Astrocyte (in vitro differentiated cells and primary cell): ENCODE results near the gene GPN3. TPM values are rescaled to one million over a fixed set of nuclear protein-coding genes. Genes with fewer than 3 reads are reported as not detected.
"Not testable (repeated sequence)": the region's sequence is repeated elsewhere in the genome, so short reads cannot be mapped to it uniquely, and the experiment has no call there.

Experiments
- DNase-seq: peaks from one replicate; pipeline ENCODE4 v3.0.0-alpha.2; 2010; ENCODE audit warnings: low read depth
- FAIRE-seq: peaks from 2 replicates; lab custom pipeline; 2011; peaks lifted over from hg19 to GRCh38; lab: Jason Lieb, UNC
- H2AFZ ChIP-seq: 2 replicates; pipeline ENCODE4 v1.6.0; 2012; ENCODE audit warnings: low read depth, low read length, inconsistent platforms
- H3K27ac ChIP-seq: 2 replicates; pipeline ENCODE4 v1.5.1; 2011; ENCODE audit warnings: low read depth, low read length, inconsistent platforms
- H3K27me3 ChIP-seq: 2 replicates; pipeline ENCODE4 v1.6.0; 2011; ENCODE audit warnings: low read length, inconsistent platforms; ENCODE audit not compliant: insufficient read depth
- H3K36me3 ChIP-seq: 2 replicates; pipeline ENCODE4 v1.5.1; 2011; ENCODE audit warnings: low read length, inconsistent platforms; ENCODE audit not compliant: insufficient read depth
- H3K4me1 ChIP-seq: 2 replicates; pipeline ENCODE4 v1.5.1; 2011; ENCODE audit warnings: low read length, inconsistent platforms; ENCODE audit not compliant: insufficient read depth
- H3K4me2 ChIP-seq: 2 replicates; pipeline ENCODE4 v1.6.0; 2012; ENCODE audit warnings: low read length, inconsistent platforms
- H3K4me3 ChIP-seq: 2 replicates; pipeline ENCODE4 v1.5.1; 2011; ENCODE audit warnings: low read depth, mild to moderate bottlenecking, low read length, inconsistent platforms; ENCODE audit not compliant: insufficient read depth
- H3K79me2 ChIP-seq: 2 replicates; pipeline ENCODE4 v1.6.0; 2012; ENCODE audit warnings: mild to moderate bottlenecking, low read length, inconsistent platforms; ENCODE audit not compliant: insufficient read depth
- H3K9ac ChIP-seq: 2 replicates; pipeline ENCODE4 v1.6.0; 2012; ENCODE audit warnings: mild to moderate bottlenecking, low read length, inconsistent platforms
- H3K9me3 ChIP-seq: 2 replicates; pipeline ENCODE4 v1.5.1; 2012; ENCODE audit warnings: low read depth, mild to moderate bottlenecking, low read length, inconsistent platforms; ENCODE audit not compliant: insufficient read depth
- H4K20me1 ChIP-seq: 2 replicates; pipeline ENCODE4 v1.6.0; 2012; ENCODE audit warnings: low read length, inconsistent platforms; ENCODE audit not compliant: insufficient read depth
- H3K27ac Mint-ChIP-seq: one replicate; pipeline ENCODE4 v1.8.0; 2021; ENCODE audit warnings: mild to moderate bottlenecking, mixed read lengths; ENCODE audit not compliant: unreplicated experiment
- H3K27me3 Mint-ChIP-seq: one replicate; pipeline ENCODE4 v1.8.0; 2021; ENCODE audit warnings: low read depth, mixed read lengths; ENCODE audit not compliant: unreplicated experiment
- H3K36me3 Mint-ChIP-seq: one replicate; pipeline ENCODE4 v1.8.0; 2021; ENCODE audit warnings: low read depth, mixed read lengths; ENCODE audit not compliant: unreplicated experiment
- H3K4me1 Mint-ChIP-seq: one replicate; pipeline ENCODE4 v1.8.0; 2021; ENCODE audit warnings: low read depth, mixed read lengths; ENCODE audit not compliant: unreplicated experiment
- H3K4me3 Mint-ChIP-seq: one replicate; pipeline ENCODE4 v1.8.0; 2021; ENCODE audit warnings: mild to moderate bottlenecking, moderate library complexity, mixed read lengths; ENCODE audit not compliant: unreplicated experiment
- H3K9me3 Mint-ChIP-seq: one replicate; pipeline ENCODE4 v1.8.0; 2021; ENCODE audit warnings: mild to moderate bottlenecking, mixed read lengths; ENCODE audit not compliant: unreplicated experiment
- EZH2 ChIP-seq: IDR thresholded peaks from 2 replicates; pipeline ENCODE4 v1.6.1; 2012; ENCODE audit warnings: mild to moderate bottlenecking, low read length, inconsistent platforms; ENCODE audit not compliant: insufficient read depth
- total RNA-seq: library from RNA; stranded (reverse); gene quantifications from 2 replicates; pipeline ENCODE4 v1.2.1, GENCODE V29; 2021
- TF ChIP-seq, protein P1 (sequence below): IDR thresholded peaks from 2 replicates; pipeline ENCODE4 v1.5.1; 2011; ENCODE audit warnings: low read depth, mild to moderate bottlenecking, inconsistent platforms, low read length, moderate library complexity; ENCODE audit not compliant: insufficient read depth

Gene GPN3
- total RNA-seq, 1 donor from 2014 or later = 19.5 TPM

- H3K27ac Mint-ChIP-seq = no peak overlapping the region
- DNase-seq = no peak
- no peaks in the 10 kb centered on the region for H3K4me1 Mint-ChIP-seq
- no peaks in the 10 kb centered on the region for H3K36me3 Mint-ChIP-seq
- Histone ChIP-seq H3K79me2 (no peaks in the 10 kb centered on the region), H3K4me2 (no peak overlapping the region), H3K4me1 (peaks cover 3% of the 10 kb centered on the region), H4K20me1 (no peaks in the 10 kb centered on the region), H3K4me3 (no peak overlapping the region), H3K27me3 (no peaks in the 10 kb centered on the region), H3K36me3 (no peaks in the 10 kb centered on the region), H3K27ac (no peak overlapping the region), H2AFZ (no peak overlapping the region), H3K9ac (no peak overlapping the region), H3K9me3 (no peaks in the 10 kb centered on the region)
- no peaks in the 10 kb centered on the region for H3K27me3 Mint-ChIP-seq
- H3K9me3 Mint-ChIP-seq = no peaks in the 10 kb centered on the region
- TF ChIP-seq EZH2 = no peak
- TF ChIP-seq, protein P1, sequence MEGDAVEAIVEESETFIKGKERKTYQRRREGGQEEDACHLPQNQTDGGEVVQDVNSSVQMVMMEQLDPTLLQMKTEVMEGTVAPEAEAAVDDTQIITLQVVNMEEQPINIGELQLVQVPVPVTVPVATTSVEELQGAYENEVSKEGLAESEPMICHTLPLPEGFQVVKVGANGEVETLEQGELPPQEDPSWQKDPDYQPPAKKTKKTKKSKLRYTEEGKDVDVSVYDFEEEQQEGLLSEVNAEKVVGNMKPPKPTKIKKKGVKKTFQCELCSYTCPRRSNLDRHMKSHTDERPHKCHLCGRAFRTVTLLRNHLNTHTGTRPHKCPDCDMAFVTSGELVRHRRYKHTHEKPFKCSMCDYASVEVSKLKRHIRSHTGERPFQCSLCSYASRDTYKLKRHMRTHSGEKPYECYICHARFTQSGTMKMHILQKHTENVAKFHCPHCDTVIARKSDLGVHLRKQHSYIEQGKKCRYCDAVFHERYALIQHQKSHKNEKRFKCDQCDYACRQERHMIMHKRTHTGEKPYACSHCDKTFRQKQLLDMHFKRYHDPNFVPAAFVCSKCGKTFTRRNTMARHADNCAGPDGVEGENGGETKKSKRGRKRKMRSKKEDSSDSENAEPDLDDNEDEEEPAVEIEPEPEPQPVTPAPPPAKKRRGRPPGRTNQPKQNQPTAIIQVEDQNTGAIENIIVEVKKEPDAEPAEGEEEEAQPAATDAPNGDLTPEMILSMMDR = no peak
- FAIRE-seq = no peak
- no peak overlapping the region for H3K4me3 Mint-ChIP-seq
Observed at GRCh38 chr12:110424237-110424636, 43.8 kb downstream of the GPN3 start.

DNA sequence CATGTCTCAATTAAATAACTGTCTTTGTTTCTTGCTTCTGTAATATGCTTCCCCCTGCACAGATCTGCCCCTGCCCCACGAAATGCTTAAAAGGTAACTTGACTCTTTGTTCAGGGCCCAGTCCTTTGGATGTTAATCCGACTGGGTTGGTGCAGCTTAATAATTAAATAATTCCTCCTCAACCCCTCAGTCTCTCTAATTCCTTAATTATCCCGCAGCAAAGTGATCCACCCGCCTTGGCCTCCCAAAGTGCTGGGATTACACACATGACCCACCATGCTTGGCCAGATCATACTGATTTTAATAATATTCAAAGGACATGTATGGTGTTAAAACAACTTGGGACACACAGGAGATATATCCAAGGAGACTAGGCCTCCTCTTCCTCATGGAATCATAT lies 46.4 kb downstream of the GPN3 start:
- H3K9me3 ChIP-seq = no peaks in the 10 kb centered on the region
- no peak overlapping the region for H2AFZ ChIP-seq
- H3K9me3 Mint-ChIP-seq = no peaks in the 10 kb centered on the region
- no peak for TF ChIP-seq EZH2
- TF ChIP-seq, protein P1 = no peak
- DNase-seq (no peak), FAIRE-seq (no peak)
- H3K4me1 ChIP-seq = peaks cover 3% of the 10 kb centered on the region
- H3K4me3 ChIP-seq = no peak overlapping the region
- no peaks in the 10 kb centered on the region for H3K27me3 Mint-ChIP-seq
- H3K27ac Mint-ChIP-seq = no peak overlapping the region
- H3K4me3 Mint-ChIP-seq = peak overlapping the region; percentile 40
- H3K27me3 ChIP-seq = no peaks in the 10 kb centered on the region
- H3K4me1 Mint-ChIP-seq = no peaks in the 10 kb centered on the region
- no peaks in the 10 kb centered on the region for H3K79me2 ChIP-seq
- H3K36me3 ChIP-seq = no peaks in the 10 kb centered on the region
- no peak overlapping the region for H3K27ac ChIP-seq
- H3K36me3 Mint-ChIP-seq = no peaks in the 10 kb centered on the region
- H3K4me2 ChIP-seq = no peak overlapping the region
- H3K9ac ChIP-seq = no peak overlapping the region
- H4K20me1 ChIP-seq = no peaks in the 10 kb centered on the region

DNA sequence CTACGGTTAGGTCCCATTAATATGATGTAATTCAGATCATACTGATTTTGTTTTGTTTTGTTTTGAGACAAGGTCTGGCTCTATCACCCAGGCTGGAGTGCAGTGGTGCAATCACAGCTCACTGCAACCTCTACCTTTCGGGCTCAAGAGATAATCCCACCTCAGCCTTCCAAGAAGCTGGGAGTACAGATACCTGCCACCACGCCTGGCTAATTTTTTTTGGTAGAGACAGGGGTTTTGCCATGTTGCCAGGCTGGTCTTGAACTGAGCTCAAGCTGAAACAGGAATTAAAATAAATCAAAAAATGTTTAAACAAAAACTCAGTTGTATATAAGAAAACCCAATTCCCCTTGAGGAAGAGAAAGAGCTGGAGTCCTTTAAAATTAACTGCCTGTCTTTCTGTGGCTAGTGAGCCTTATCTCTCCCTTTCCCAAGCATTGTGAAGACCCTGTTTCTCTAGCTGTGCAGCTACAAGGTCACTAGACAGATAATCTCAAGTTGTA lies 46.8 kb downstream of the GPN3 start:
- no peaks in the 10 kb centered on the region for H3K27me3 Mint-ChIP-seq
- no peaks in the 10 kb centered on the region for H4K20me1 ChIP-seq
- H3K4me3 Mint-ChIP-seq = no peak overlapping the region

DNA sequence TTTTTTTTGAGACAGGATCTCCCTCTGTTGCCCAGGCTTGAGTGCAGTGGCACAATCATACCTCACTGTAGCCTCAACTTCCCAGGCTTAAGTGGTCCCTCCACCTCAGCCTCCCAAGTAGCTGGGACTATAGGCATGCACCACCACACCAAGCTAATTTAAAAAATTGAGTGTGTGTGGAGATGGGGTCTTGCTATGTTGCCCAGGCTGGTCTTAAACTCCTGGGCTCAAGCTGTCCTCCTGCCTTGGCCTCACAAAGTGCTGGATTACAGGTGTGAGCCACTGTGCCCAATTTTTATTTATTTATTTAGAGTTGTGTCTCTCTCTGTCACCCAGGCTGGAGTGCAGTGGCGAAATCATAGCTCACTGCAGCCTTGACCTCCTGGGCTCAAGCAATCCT lies 47.4 kb downstream of the GPN3 start:
- H3K9me3 ChIP-seq, H3K36me3 Mint-ChIP-seq, H3K4me1 ChIP-seq, H3K4me2 ChIP-seq, H3K4me3 ChIP-seq, H3K27ac ChIP-seq, H3K9ac ChIP-seq, H3K36me3 ChIP-seq, FAIRE-seq, H2AFZ ChIP-seq, H3K27ac Mint-ChIP-seq, H3K27me3 Mint-ChIP-seq, H3K79me2 ChIP-seq, H4K20me1 ChIP-seq, H3K9me3 Mint-ChIP-seq, DNase-seq, H3K4me1 Mint-ChIP-seq, H3K4me3 Mint-ChIP-seq, H3K27me3 ChIP-seq: not testable (repeated sequence)

More for the DNA sequence above, 46.8 kb downstream of the GPN3 start:
- Mint-ChIP-seq H3K36me3 (no peaks in the 10 kb centered on the region), H3K4me1 (no peaks in the 10 kb centered on the region), H3K27ac (no peak overlapping the region), H3K9me3 (no peaks in the 10 kb centered on the region)
- Histone ChIP-seq H3K4me3 (no peak overlapping the region), H3K27ac (no peak overlapping the region), H2AFZ (no peak overlapping the region), H3K9ac (no peak overlapping the region), H3K9me3 (no peaks in the 10 kb centered on the region), H3K27me3 (no peaks in the 10 kb centered on the region), H3K36me3 (no peaks in the 10 kb centered on the region), H3K79me2 (no peaks in the 10 kb centered on the region), H3K4me2 (no peak overlapping the region), H3K4me1 (peaks cover 3% of the 10 kb centered on the region)
- FAIRE-seq = no peak
- no peak for TF ChIP-seq EZH2
- TF ChIP-seq, protein P1 = no peak
- no peak for DNase-seq
